ENCODE results near the gene SLC8A1. TPM values are rescaled to one million over a fixed set of nuclear protein-coding genes. Genes with fewer than 3 reads are reported as not detected.

Gene SLC8A1
- total RNA-seq, 2 donors from 2014 or later, result 23.2 to 28.2 TPM

DNA sequence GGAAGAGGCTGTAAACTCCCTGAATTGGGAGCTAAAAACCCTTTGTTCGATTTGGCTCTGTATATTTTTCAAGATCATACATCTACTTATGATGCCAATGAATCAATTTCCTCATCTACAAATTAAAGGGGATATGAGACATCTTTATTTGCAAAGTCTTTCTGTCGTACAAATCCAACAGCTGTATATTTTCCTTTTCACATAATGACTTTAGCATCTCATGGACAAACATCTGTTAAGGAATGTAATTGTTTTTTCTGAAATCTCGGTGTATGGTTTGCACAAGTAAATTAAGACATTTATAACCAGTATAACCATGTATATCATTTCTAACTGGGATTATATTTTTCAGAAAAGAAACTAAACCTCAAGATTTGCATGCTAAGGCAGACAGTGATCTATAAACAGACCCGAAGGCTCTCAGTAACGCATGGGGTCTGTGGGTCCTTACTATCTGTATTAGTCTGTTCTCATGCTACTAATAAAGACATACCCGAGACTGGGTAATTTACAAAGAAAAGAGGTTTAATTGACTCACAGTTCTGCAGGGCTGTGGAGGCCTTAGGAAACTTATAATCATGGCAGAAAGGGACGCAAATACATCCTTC lies 130.8 kb downstream of the SLC8A1 start:
- no peak overlapping the region for H3K4me3 ChIP-seq
- H3K36me3 ChIP-seq, result no peaks in the 10 kb centered on the region
- H3K9me3 ChIP-seq, result no peaks in the 10 kb centered on the region
- H3K4me1 ChIP-seq (replicated peaks), result no peaks in the 10 kb centered on the region
- DNase-seq (ENCODE audit: low spot score), result no peak
- 70% methylated on average over 7 of the region's 7 CpGs for WGBS
- TF ChIP-seq POLR2AphosphoS5 (IDR thresholded peaks at IDR 0.05), result no peak
- TF ChIP-seq POLR2A (IDR thresholded peaks at IDR 0.05), result no peak
- TF ChIP-seq CTCF (IDR thresholded peaks at IDR 0.05), result no peak
- no peak overlapping the region for H3K27ac ChIP-seq
- no peaks in the 10 kb centered on the region for H3K27me3 ChIP-seq (replicated peaks; ENCODE audit: insufficient read depth)
- intact Hi-C loops (cut with DNase I), result no loop called here

GRCh38 chr2:40318921-40319320 lies 133.0 kb downstream of the SLC8A1 start:
- Histone ChIP-seq H3K27me3 (replicated peaks; ENCODE audit: insufficient read depth) (no peaks in the 10 kb centered on the region), H3K27ac (no peak overlapping the region), H3K4me1 (replicated peaks) (no peaks in the 10 kb centered on the region), H3K4me3 (no peak overlapping the region), H3K36me3 (no peaks in the 10 kb centered on the region), H3K9me3 (no peaks in the 10 kb centered on the region)
- intact Hi-C loops (cut with DNase I), result no loop called here
- WGBS, result 30% methylated on average over 3 of the region's 3 CpGs
- TF ChIP-seq POLR2A (IDR thresholded peaks at IDR 0.05) (no peak), CTCF (IDR thresholded peaks at IDR 0.05) (no peak), POLR2AphosphoS5 (IDR thresholded peaks at IDR 0.05) (no peak)
- no peak for DNase-seq (ENCODE audit: low spot score)

DNA sequence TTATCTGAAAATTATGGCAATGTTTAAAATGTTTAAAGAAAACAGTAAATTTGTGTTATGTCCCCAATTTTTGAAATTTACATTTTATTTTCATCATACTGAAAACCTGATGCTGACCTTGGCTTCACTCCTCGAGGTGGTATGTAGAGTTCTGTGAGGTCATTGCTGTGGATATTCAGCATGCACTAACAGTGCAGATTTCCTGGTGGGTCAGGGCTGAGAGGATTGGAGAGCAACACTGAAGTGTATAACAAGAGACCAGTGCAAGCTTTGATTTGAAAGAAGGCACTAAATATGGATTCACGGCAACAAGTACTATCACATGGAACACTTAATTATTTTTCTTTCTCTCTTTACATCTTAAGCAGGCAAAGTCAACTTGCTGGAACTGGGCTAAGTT lies 134.1 kb downstream of the SLC8A1 start:
- no peaks in the 10 kb centered on the region for H3K36me3 ChIP-seq
- no peaks in the 10 kb centered on the region for H3K4me1 ChIP-seq (replicated peaks)
- DNase-seq (ENCODE audit: low spot score), result no peak
- intact Hi-C loops (cut with DNase I), result no loop called here
- no peak overlapping the region for H3K4me3 ChIP-seq
- no peaks in the 10 kb centered on the region for H3K27me3 ChIP-seq (replicated peaks; ENCODE audit: insufficient read depth)
- WGBS, result 72% methylated on average over 2 of the region's 2 CpGs
- no peak for TF ChIP-seq POLR2A (IDR thresholded peaks at IDR 0.05)
- no peak for TF ChIP-seq POLR2AphosphoS5 (IDR thresholded peaks at IDR 0.05)
- no peak for TF ChIP-seq CTCF (IDR thresholded peaks at IDR 0.05)
- H3K27ac ChIP-seq, result no peak overlapping the region
- no peaks in the 10 kb centered on the region for H3K9me3 ChIP-seq

DNA sequence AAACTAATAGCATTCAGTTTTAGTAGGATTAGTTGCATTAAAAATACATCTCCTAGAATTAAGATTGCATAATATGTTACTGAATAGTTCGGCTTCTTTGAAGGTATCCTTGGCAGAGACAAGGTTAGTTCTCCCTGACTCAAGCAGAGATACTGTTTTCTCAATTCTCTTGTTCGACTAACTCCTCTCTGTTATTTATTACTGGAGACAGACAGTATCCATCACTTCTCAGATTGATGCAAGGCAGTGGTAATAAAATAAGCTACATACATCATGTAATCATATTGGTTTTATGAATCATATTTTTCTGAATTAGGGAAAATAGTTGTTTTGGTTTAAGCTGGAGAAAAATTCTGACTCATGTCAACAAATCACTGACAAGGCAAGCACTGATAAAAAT lies 134.8 kb downstream of the SLC8A1 start:
- Histone ChIP-seq H3K4me1 (replicated peaks) (no peaks in the 10 kb centered on the region), H3K4me3 (no peak overlapping the region), H3K36me3 (no peaks in the 10 kb centered on the region), H3K27ac (no peak overlapping the region), H3K9me3 (no peaks in the 10 kb centered on the region), H3K27me3 (replicated peaks; ENCODE audit: insufficient read depth) (no peaks in the 10 kb centered on the region)
- intact Hi-C loops (cut with DNase I), result no loop called here
- no peak for TF ChIP-seq POLR2AphosphoS5 (IDR thresholded peaks at IDR 0.05)
- 39% methylated on average over 2 of the region's 2 CpGs for WGBS
- DNase-seq (ENCODE audit: low spot score), result no peak

DNA sequence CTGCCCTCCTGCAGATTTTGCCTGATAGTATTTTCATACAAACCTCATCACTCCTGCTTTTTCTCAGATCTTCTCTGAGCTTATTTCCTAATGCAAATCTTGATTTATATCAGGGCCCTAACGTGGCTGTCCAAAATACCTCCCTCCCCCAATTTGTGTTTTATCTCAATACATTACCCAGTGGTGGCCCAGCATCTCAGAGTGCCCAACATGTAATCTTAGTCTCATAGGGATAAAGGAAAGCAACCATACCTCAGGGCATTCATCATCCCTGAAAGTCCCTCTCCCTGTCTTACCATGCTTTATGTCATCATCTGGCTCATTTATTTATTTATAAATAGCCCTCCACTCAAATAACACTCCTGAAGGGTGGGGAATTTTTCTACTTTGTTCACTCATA lies 135.3 kb downstream of the SLC8A1 start:
- Histone ChIP-seq H3K27me3 (replicated peaks; ENCODE audit: insufficient read depth) (no peaks in the 10 kb centered on the region), H3K36me3 (no peaks in the 10 kb centered on the region), H3K27ac (no peak overlapping the region), H3K4me3 (no peak overlapping the region), H3K9me3 (no peaks in the 10 kb centered on the region), H3K4me1 (replicated peaks) (no peaks in the 10 kb centered on the region)
- intact Hi-C loops (cut with DNase I), result no loop called here
- no peak for DNase-seq (ENCODE audit: low spot score)
- TF ChIP-seq CTCF (IDR thresholded peaks at IDR 0.05) (no peak), POLR2A (IDR thresholded peaks at IDR 0.05) (no peak), POLR2AphosphoS5 (IDR thresholded peaks at IDR 0.05) (no peak)
- 46% methylated on average over 1 of the region's 1 CpG for WGBS
